Measurements from ENCODE around the gene MRPS21.

MRPS21 gene

GRCh38 chr1:150268705-150269403 is 24.8 kb upstream of the MRPS21 start, which contains the start of gene APH1A:
APH1A (minus strand) TSS chr1:150269016; CDS start chr1:150268810, 206 bp downstream.
- peak within 1 kb of the TSS; percentile 76 for H3K4me3 ChIP-seq (ENCODE audit: low read depth, low read length)
- TF ChIP-seq CTCF (conservative IDR thresholded peaks at IDR 0.05; ENCODE audit: low read depth, low read length): no peak
- DNase-seq (ENCODE audit: low read depth): peak; percentile 98

DNA sequence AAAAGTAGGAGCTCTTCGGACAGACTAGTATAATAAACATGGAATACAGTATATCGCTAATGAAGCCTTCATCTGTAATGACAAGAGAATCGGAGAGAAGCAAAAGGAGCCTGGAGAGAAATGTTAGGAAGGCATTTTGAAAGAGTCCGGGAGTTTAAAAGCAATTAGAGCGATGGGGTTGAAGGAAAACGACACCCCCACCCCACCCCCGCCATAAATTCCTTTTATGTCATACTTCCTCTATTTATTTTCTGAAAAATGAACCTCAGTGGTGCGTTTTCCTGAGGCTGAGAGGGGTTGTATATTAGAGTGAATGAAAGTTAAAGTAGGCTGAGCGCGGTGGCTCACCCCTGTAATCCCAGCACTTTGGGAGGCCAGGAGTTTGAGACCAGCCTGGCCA is 24.2 kb upstream of the MRPS21 start:
- DNase-seq (ENCODE audit: low read depth): no peak
- H3K4me3 ChIP-seq (ENCODE audit: low read depth, low read length): peak overlapping the region; percentile 76
- TF ChIP-seq CTCF (conservative IDR thresholded peaks at IDR 0.05; ENCODE audit: low read depth, low read length): no peak

DNA sequence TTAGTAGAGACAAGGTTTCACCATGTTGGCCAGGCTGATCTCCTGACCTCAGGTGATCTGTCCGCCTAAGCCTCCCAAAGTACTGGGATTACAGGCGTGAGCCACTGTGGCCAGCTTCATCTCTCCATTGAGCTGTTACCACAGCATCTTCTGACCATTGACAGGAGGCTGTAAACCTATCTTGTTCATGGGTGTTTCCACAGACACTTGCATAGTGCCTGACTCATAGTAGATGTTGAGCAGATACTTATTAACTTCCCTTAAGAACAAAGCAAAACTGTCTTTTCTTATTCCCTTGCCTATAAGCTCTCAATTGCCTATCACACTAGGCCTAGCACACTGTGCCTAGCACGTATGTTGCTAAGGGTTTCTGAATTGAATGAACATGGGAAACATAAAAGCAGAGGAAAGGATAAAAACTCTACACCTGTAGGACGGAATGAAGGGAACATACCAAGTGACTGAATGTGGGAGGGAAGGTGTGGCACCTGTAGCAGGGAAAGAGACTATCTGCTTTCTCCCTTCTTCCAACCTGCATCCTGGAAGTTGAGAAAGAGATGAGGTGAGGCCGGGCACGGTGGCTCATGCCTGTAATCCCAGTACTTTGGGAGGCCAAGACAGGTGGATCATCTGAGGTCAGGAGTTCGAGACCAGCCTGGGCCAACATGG is 22.2 kb upstream of the MRPS21 start:
- no peak for TF ChIP-seq CTCF (conservative IDR thresholded peaks at IDR 0.05; ENCODE audit: low read depth, low read length)
- no peak overlapping the region for H3K4me3 ChIP-seq (ENCODE audit: low read depth, low read length)
- no peak for DNase-seq (ENCODE audit: low read depth)

DNA sequence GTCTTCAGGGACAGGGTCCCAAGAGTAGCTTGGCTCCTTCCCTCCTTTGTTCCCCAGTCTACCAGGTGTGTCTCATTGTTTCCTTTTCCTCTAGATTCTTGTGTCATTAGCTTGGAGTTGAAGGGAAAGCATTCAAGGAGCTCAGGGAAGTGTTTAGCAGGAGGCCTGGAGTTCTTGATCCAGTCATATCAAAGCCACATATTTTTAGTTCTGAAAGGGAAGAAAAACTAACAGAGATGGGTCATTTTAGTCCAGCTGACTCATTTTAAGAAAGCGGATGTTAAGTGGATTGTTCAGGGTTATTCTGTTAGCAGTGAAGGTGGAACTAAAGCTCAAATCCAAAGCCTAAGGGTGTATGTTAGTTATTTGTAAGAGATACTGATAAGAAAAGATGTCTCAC is 20.4 kb upstream of the MRPS21 start:
- no peak for TF ChIP-seq CTCF (conservative IDR thresholded peaks at IDR 0.05; ENCODE audit: low read depth, low read length)
- peak overlapping the region; percentile 56 for H3K4me3 ChIP-seq (ENCODE audit: low read depth, low read length)
- DNase-seq (ENCODE audit: low read depth): no peak

GRCh38 chr1:150280138-150280707 is 13.4 kb upstream of the MRPS21 start:
- no peak for DNase-seq (ENCODE audit: low read depth)
- no peak for TF ChIP-seq CTCF (conservative IDR thresholded peaks at IDR 0.05; ENCODE audit: low read depth, low read length)
- H3K4me3 ChIP-seq (ENCODE audit: low read depth, low read length): no peak overlapping the region

DNA sequence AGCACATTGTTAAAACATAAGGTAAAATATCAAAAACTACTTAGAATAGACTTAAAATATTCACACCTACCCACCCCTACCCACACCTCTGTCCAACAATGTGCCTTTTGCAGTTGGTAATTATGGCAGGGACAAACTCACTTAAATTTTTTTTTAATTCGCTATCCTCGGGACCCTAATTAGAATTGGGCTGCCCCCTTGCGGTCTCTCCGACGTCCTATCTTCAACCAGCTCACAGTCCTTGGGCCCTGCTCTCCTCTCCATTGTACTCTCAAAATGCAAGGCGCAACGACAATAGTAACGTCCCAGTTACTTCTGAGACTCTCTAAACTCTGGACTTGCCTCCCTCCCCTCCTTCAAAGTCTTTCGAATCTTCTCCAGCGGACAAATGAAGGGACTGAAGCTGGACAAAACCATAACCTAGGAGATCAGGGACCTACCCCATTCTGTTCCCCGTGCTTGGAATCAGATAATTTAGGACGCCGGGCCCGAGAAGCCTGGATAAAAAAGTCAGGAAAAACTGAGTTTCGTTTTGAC is 12.4 kb upstream of the MRPS21 start:
- peak overlapping the region; percentile 63 for H3K4me3 ChIP-seq (ENCODE audit: low read depth, low read length)

More for the DNA sequence above, 12.4 kb upstream of the MRPS21 start:
- peak; percentile 80 for DNase-seq (ENCODE audit: low read depth)
- peak; percentile 84 for TF ChIP-seq CTCF (conservative IDR thresholded peaks at IDR 0.05; ENCODE audit: low read depth, low read length)

Data from choroid plexus epithelial cell (primary cell).